ENCODE measurements around the gene AAGAB.

DNA sequence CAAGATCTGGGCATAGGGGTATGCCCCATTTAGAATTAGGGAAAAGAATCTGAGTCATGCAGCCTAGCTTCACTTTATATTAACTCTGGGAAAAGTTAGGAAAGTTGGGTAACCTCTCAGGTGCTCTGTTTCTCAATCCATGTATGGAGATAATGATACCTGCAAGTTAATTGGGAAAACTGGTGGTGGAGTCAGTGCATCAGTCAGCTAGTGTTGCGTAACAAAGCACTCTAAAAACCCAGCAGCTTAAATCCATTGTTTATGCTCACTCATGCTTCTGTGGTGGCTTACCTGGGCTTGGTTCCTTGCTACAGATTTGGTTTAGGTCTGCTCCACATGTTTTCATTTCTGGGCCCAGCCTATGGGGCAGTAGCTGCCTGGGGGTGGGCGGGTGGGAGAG is 98.0 kb downstream of the AAGAB start:
- TF ChIP-seq, protein P1, sequence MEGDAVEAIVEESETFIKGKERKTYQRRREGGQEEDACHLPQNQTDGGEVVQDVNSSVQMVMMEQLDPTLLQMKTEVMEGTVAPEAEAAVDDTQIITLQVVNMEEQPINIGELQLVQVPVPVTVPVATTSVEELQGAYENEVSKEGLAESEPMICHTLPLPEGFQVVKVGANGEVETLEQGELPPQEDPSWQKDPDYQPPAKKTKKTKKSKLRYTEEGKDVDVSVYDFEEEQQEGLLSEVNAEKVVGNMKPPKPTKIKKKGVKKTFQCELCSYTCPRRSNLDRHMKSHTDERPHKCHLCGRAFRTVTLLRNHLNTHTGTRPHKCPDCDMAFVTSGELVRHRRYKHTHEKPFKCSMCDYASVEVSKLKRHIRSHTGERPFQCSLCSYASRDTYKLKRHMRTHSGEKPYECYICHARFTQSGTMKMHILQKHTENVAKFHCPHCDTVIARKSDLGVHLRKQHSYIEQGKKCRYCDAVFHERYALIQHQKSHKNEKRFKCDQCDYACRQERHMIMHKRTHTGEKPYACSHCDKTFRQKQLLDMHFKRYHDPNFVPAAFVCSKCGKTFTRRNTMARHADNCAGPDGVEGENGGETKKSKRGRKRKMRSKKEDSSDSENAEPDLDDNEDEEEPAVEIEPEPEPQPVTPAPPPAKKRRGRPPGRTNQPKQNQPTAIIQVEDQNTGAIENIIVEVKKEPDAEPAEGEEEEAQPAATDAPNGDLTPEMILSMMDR (conservative IDR thresholded peaks at IDR 0.05 in 1 of 2, IDR thresholded peaks at IDR 0.05 in 1 of 2; ENCODE audit: low read depth in 1 of 2, low read length in 2 of 2), result no peak
- TF ChIP-seq EZH2 (IDR thresholded peaks at IDR 0.05; ENCODE audit: low read length, missing control alignments), result no peak

Data from fibroblast of lung (primary cell).